HepG2 (cell line): ENCODE results near the gene CKS2. TPM values are rescaled to one million over a fixed set of nuclear protein-coding genes. Genes with fewer than 3 reads are reported as not detected.

ENCODE experiments used
- CREB1 ChIP-seq, 2 experiments: fragments of 450-650 bp in 1 of 2; IDR thresholded peaks; 2 replicates each; pipeline ENCODE4 v1.6.1; 2016 to 2017; ENCODE audit warnings: control low read depth in 1 of 2, mild to moderate bottlenecking in 1 of 2, missing compliant biosample characterization in 1 of 2, missing genetic modification characterization in 1 of 2
- DMAP1 ChIP-seq: IDR thresholded peaks from 2 replicates; pipeline ENCODE4 v1.6.1; 2016
- FOSL2 ChIP-seq: sonication (generic); formaldehyde crosslinking; IDR thresholded peaks from 2 replicates; pipeline ENCODE4 v1.4.0; 2020; ENCODE audit warnings: missing genetic modification reagents
- FOXC1 ChIP-seq: sonication (generic); formaldehyde crosslinking; IDR thresholded peaks from 2 replicates; pipeline ENCODE4 v1.8.0; 2022; ENCODE audit warnings: mild to moderate bottlenecking, missing genetic modification reagents, borderline replicate concordance
- GLI4 ChIP-seq: sonication (generic); formaldehyde crosslinking; IDR thresholded peaks from 2 replicates; pipeline ENCODE4 v1.5.1; 2020; ENCODE audit warnings: missing genetic modification reagents, mild to moderate bottlenecking, moderate library complexity, borderline replicate concordance
- KLF13 ChIP-seq: sonication (generic); formaldehyde crosslinking; IDR thresholded peaks from 2 replicates; pipeline ENCODE4 v1.4.0; 2020; ENCODE audit warnings: mild to moderate bottlenecking, missing genetic modification reagents
- KMT2A ChIP-seq: sonication (generic); formaldehyde crosslinking; IDR thresholded peaks from 2 replicates; pipeline ENCODE4 v1.4.0; 2020; ENCODE audit warnings: missing genetic modification reagents
- MTF1 ChIP-seq: sonication (generic); formaldehyde crosslinking; IDR thresholded peaks from 2 replicates; pipeline ENCODE4 v1.5.0; 2020; ENCODE audit warnings: missing genetic modification reagents
- NFIB ChIP-seq: sonication (generic); formaldehyde crosslinking; IDR thresholded peaks from 2 replicates; pipeline ENCODE4 v1.9.0; 2021; ENCODE audit warnings: missing genetic modification reagents, mild to moderate bottlenecking, borderline replicate concordance
- SKI ChIP-seq: fragments of 450-650 bp; IDR thresholded peaks from one replicate; pipeline ENCODE4 v1.6.1; 2018; ENCODE audit warnings: mild to moderate bottlenecking; ENCODE audit not compliant: partially characterized antibody
- ZNF34 ChIP-seq: sonication (generic); formaldehyde crosslinking; IDR thresholded peaks from 2 replicates; pipeline ENCODE4 v1.4.0; 2020; ENCODE audit warnings: mild to moderate bottlenecking, missing genetic modification reagents, borderline replicate concordance
- ZNF547 ChIP-seq: sonication (generic); formaldehyde crosslinking; IDR thresholded peaks from 2 replicates; pipeline ENCODE4 v1.5.1; 2020; ENCODE audit warnings: mild to moderate bottlenecking, missing genetic modification reagents
- ZNF670 ChIP-seq: sonication (generic); formaldehyde crosslinking; IDR thresholded peaks from 2 replicates; pipeline ENCODE4 v1.8.0; 2022; ENCODE audit warnings: mild to moderate bottlenecking, missing genetic modification reagents, borderline replicate concordance
- ZNF775 ChIP-seq: sonication (generic); formaldehyde crosslinking; IDR thresholded peaks from 2 replicates; pipeline ENCODE4 v1.4.0; 2020; ENCODE audit warnings: missing genetic modification reagents, mild to moderate bottlenecking, moderate library complexity, borderline replicate concordance
- ZNF777 ChIP-seq: sonication (generic); formaldehyde crosslinking; IDR thresholded peaks from 2 replicates; pipeline ENCODE4 v1.4.0; 2020; ENCODE audit warnings: missing genetic modification reagents
- polyA plus RNA-seq, 8 experiments: library from polyadenylated mRNA; depleted of rRNA in 3 of 8; stranded (reverse) in 7 of 8; unstranded in 1 of 8; fragments of >200 nt; fragmentation: Illumina TruSeq in 4 of 8; extraction: Trizol in 4 of 8; gene quantifications; 2 replicates each; pipeline versions ENCODE4 v1.2.1 to v1.2.3, GENCODE V29; 2011 to 2016; ENCODE audit warnings: low read depth in 4 of 8, missing spikeins in 1 of 8, mixed read lengths in 1 of 8; ENCODE audit not compliant: insufficient read depth in 1 of 8
- total RNA-seq, 5 experiments: library from RNA; depleted of rRNA; stranded (reverse); fragments of >200 nt; fragmentation: Illumina TruSeq; extraction: Trizol; gene quantifications; 2 replicates each; pipeline ENCODE4 v1.2.3, GENCODE V29; 2016; ENCODE audit warnings: low read depth in 1 of 5
- TF ChIP-seq, protein P1 (sequence below), 2 experiments: sonication (generic) in 1 of 2; formaldehyde crosslinking in 1 of 2; IDR thresholded peaks; 2 replicates each; pipeline versions ENCODE4 v1.4.0 to v1.6.1; 2018 to 2020; ENCODE audit warnings: missing genetic modification reagents in 2 of 2, borderline replicate concordance in 1 of 2, low read depth in 1 of 2, mild to moderate bottlenecking in 1 of 2, missing biosample characterization in 1 of 2
- TF ChIP-seq, protein P2 (sequence below): sonication (generic); formaldehyde crosslinking; conservative IDR thresholded peaks from 2 replicates; pipeline ENCODE4 v1.4.0; 2020; ENCODE audit warnings: missing genetic modification reagents
- TF ChIP-seq, protein P3 (sequence below): sonication (generic); formaldehyde crosslinking; IDR thresholded peaks from 2 replicates; pipeline ENCODE4 v1.4.0; 2020; ENCODE audit warnings: missing genetic modification reagents
- TF ChIP-seq, protein P4 (sequence below): sonication (generic); formaldehyde crosslinking; IDR thresholded peaks from 2 replicates; pipeline ENCODE4 v1.4.0; 2020; ENCODE audit warnings: mild to moderate bottlenecking, missing genetic modification reagents
- TF ChIP-seq, protein P5 (sequence below): sonication (generic); formaldehyde crosslinking; IDR thresholded peaks from 2 replicates; pipeline ENCODE4 v1.4.0; 2020; ENCODE audit warnings: missing genetic modification reagents, low read depth, mild to moderate bottlenecking, borderline replicate concordance
- TF ChIP-seq, protein P6 (sequence below): sonication (generic); IDR thresholded peaks from 2 replicates; pipeline ENCODE4 v1.6.1; 2016; ENCODE audit warnings: low read depth, borderline replicate concordance

CKS2 gene
- total and polyA plus RNA-seq, 2 of the 13 experiments (the other 11 are each of a cell fraction or from before 2014, with no cell fraction given), result 251 to 317 TPM

DNA sequence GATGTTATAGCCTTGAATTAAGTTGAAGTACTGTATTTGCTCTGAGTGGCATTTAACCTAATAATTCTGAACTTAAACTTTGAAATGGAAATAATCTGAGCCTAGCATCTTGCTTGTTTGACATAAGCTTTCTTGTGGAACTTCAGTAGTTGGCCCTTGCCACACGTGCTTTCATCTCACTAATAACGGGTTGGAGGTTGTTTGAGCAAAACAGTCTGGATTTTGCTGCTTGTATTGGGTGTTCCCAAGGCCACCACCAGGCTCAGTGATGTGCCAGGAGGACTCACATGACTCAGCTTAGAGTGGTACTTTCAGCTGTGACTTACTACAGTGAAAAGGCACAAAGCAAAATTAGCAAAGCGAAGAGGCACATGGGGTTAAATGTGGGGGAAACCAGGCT lies 43.0 kb downstream of the CKS2 start (continued):
- TF ChIP-seq GLI4 (CRISPR knock-in tag) (no peak), ZNF777 (CRISPR knock-in tag) (no peak), KLF13 (no peak), ZNF34 (CRISPR knock-in tag) (no peak), KMT2A (no peak), ZNF670 (CRISPR knock-in tag) (0 out of 2 replicates have a peak, but pooled peaks have one; percentile 22), FOXC1 (no peak), CREB1 (IDR thresholded peaks at IDR 0.05) (no peak), CREB1 (CRISPR knock-in tag; IDR thresholded peaks at IDR 0.05) (no peak), FOSL2 (CRISPR knock-in tag) (peak; percentile 74), SKI (no peak), ZNF547 (CRISPR knock-in tag) (no peak), MTF1 (CRISPR knock-in tag) (no peak), DMAP1 (CRISPR knock-in tag) (no peak), ZNF775 (CRISPR knock-in tag) (no peak), NFIB (no peak)
- TF ChIP-seq, protein P1, sequence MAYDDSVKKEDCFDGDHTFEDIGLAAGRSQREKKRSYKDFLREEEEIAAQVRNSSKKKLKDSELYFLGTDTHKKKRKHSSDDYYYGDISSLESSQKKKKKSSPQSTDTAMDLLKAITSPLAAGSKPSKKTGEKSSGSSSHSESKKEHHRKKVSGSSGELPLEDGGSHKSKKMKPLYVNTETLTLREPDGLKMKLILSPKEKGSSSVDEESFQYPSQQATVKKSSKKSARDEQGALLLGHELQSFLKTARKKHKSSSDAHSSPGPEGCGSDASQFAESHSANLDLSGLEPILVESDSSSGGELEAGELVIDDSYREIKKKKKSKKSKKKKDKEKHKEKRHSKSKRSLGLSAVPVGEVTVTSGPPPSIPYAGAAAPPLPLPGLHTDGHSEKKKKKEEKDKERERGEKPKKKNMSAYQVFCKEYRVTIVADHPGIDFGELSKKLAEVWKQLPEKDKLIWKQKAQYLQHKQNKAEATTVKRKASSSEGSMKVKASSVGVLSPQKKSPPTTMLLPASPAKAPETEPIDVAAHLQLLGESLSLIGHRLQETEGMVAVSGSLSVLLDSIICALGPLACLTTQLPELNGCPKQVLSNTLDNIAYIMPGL (CRISPR knock-in tag; IDR thresholded peaks at IDR 0.05; ENCODE audit: borderline replicate concordance in 1 of 2, low read depth in 1 of 2), result no peak
- TF ChIP-seq, protein P2, sequence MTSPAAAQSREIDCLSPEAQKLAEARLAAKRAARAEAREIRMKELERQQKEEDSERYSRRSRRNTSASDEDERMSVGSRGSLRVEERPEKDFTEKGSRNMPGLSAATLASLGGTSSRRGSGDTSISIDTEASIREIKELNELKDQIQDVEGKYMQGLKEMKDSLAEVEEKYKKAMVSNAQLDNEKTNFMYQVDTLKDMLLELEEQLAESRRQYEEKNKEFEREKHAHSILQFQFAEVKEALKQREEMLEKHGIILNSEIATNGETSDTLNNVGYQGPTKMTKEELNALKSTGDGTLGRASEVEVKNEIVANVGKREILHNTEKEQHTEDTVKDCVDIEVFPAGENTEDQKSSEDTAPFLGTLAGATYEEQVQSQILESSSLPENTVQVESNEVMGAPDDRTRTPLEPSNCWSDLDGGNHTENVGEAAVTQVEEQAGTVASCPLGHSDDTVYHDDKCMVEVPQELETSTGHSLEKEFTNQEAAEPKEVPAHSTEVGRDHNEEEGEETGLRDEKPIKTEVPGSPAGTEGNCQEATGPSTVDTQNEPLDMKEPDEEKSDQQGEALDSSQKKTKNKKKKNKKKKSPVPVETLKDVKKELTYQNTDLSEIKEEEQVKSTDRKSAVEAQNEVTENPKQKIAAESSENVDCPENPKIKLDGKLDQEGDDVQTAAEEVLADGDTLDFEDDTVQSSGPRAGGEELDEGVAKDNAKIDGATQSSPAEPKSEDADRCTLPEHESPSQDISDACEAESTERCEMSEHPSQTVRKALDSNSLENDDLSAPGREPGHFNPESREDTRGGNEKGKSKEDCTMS (CRISPR knock-in tag), result no peak
- TF ChIP-seq, protein P3, sequence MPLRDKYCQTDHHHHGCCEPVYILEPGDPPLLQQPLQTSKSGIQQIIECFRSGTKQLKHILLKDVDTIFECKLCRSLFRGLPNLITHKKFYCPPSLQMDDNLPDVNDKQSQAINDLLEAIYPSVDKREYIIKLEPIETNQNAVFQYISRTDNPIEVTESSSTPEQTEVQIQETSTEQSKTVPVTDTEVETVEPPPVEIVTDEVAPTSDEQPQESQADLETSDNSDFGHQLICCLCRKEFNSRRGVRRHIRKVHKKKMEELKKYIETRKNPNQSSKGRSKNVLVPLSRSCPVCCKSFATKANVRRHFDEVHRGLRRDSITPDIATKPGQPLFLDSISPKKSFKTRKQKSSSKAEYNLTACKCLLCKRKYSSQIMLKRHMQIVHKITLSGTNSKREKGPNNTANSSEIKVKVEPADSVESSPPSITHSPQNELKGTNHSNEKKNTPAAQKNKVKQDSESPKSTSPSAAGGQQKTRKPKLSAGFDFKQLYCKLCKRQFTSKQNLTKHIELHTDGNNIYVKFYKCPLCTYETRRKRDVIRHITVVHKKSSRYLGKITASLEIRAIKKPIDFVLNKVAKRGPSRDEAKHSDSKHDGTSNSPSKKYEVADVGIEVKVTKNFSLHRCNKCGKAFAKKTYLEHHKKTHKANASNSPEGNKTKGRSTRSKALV (CRISPR knock-in tag), result no peak
- TF ChIP-seq, protein P4, sequence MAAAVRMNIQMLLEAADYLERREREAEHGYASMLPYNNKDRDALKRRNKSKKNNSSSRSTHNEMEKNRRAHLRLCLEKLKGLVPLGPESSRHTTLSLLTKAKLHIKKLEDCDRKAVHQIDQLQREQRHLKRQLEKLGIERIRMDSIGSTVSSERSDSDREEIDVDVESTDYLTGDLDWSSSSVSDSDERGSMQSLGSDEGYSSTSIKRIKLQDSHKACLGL (CRISPR knock-in tag), result no peak
- TF ChIP-seq, protein P5, sequence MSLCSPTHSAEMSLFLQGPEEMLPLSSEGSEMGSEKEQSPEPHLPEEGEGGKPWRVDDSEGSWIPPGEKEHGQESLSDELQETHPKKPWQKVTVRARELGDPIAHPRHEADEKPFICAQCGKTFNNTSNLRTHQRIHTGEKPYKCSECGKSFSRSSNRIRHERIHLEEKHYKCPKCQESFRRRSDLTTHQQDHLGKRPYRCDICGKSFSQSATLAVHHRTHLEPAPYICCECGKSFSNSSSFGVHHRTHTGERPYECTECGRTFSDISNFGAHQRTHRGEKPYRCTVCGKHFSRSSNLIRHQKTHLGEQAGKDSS (CRISPR knock-in tag), result no peak
- TF ChIP-seq, protein P6, sequence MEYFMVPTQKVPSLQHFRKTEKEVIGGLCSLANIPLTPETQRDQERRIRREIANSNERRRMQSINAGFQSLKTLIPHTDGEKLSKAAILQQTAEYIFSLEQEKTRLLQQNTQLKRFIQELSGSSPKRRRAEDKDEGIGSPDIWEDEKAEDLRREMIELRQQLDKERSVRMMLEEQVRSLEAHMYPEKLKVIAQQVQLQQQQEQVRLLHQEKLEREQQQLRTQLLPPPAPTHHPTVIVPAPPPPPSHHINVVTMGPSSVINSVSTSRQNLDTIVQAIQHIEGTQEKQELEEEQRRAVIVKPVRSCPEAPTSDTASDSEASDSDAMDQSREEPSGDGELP, result no peak; the same call in 1 of the 2 replicates
